WI38 (cell line): ENCODE results near the gene POU2AF1.
A peak's percentile ranks its signal among the peaks of the same experiment; 100 is the strongest.

Experiments used
- H3K4me3 ChIP-seq: 2 replicates; pipeline ENCODE4 v1.5.1; 2011; ENCODE audit warnings: low read depth, mild to moderate bottlenecking, control low read depth, low read length
- TF ChIP-seq, protein P1 (sequence below): IDR thresholded peaks from 2 replicates; pipeline ENCODE4 v1.5.1; 2012; ENCODE audit warnings: low read depth, mild to moderate bottlenecking, control low read depth, low read length

The POU2AF1 gene

GRCh38 chr11:111378861-111379601, at the start of gene POU2AF1:
TSS of gene POU2AF1 (minus strand) at chr11:111379275. CDS start at chr11:111379177, 98 bp downstream.
- TF ChIP-seq, protein P1, sequence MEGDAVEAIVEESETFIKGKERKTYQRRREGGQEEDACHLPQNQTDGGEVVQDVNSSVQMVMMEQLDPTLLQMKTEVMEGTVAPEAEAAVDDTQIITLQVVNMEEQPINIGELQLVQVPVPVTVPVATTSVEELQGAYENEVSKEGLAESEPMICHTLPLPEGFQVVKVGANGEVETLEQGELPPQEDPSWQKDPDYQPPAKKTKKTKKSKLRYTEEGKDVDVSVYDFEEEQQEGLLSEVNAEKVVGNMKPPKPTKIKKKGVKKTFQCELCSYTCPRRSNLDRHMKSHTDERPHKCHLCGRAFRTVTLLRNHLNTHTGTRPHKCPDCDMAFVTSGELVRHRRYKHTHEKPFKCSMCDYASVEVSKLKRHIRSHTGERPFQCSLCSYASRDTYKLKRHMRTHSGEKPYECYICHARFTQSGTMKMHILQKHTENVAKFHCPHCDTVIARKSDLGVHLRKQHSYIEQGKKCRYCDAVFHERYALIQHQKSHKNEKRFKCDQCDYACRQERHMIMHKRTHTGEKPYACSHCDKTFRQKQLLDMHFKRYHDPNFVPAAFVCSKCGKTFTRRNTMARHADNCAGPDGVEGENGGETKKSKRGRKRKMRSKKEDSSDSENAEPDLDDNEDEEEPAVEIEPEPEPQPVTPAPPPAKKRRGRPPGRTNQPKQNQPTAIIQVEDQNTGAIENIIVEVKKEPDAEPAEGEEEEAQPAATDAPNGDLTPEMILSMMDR: no peak
- H3K4me3 ChIP-seq: no peak within 1 kb of the TSS

GRCh38 chr11:111428113-111428876, 49.2 kb upstream of the POU2AF1 start:
- TF ChIP-seq, protein P1: no peak
- H3K4me3 ChIP-seq: no peak overlapping the region

- no peak overlapping the region for H3K4me3 ChIP-seq
- TF ChIP-seq, protein P1: no peak
Observed at GRCh38 chr11:111427471-111427912, 48.4 kb upstream of the POU2AF1 start.

GRCh38 chr11:111426617-111427016, 47.5 kb upstream of the POU2AF1 start:
- TF ChIP-seq, protein P1: no peak
- no peak overlapping the region for H3K4me3 ChIP-seq

- TF ChIP-seq, protein P1: no peak
- H3K4me3 ChIP-seq: no peak overlapping the region
Observed at GRCh38 chr11:111423250-111423615, 44.2 kb upstream of the POU2AF1 start.

GRCh38 chr11:111422494-111423249, 43.6 kb upstream of the POU2AF1 start:
- H3K4me3 ChIP-seq: no peak overlapping the region
- TF ChIP-seq, protein P1: peak; percentile 79

- H3K4me3 ChIP-seq: no peak overlapping the region
- TF ChIP-seq, protein P1: no peak
Observed at GRCh38 chr11:111421251-111421650, 42.2 kb upstream of the POU2AF1 start.
